Measurements from ENCODE around the gene THAP3.
A peak's percentile ranks its signal among the peaks of the same experiment; 100 is the strongest.
"Not testable (repeated sequence)": the region's sequence is repeated elsewhere in the genome, so short reads cannot be mapped to it uniquely, and the experiment has no call there.

Gene THAP3

GRCh38 chr1:6591644-6592043 is 33.0 kb upstream of the THAP3 start:
- no peak for DNase-seq

GRCh38 chr1:6592441-6592840 is 32.2 kb upstream of the THAP3 start:
- DNase-seq, result no peak

- no peak for DNase-seq
Observed at GRCh38 chr1:6592865-6593593, 31.6 kb upstream of the THAP3 start.

- no peak for DNase-seq
Observed at GRCh38 chr1:6593810-6594209, 30.9 kb upstream of the THAP3 start.

GRCh38 chr1:6594977-6595740 is 29.5 kb upstream of the THAP3 start:
- peak in 1 of 3 experiments; percentile 22 for DNase-seq

GRCh38 chr1:6596351-6596750 is 28.3 kb upstream of the THAP3 start:
- no peak for DNase-seq

- no peak for DNase-seq
Observed at GRCh38 chr1:6596886-6597776, 27.5 kb upstream of the THAP3 start.

GRCh38 chr1:6597777-6598131 is 26.9 kb upstream of the THAP3 start:
- no peak for DNase-seq

- no peak for DNase-seq
Observed at GRCh38 chr1:6599141-6599975, 25.3 kb upstream of the THAP3 start.

GRCh38 chr1:6599991-6600390 is 24.7 kb upstream of the THAP3 start:
- not testable (repeated sequence) for DNase-seq

GRCh38 chr1:6600410-6601048 is 24.1 kb upstream of the THAP3 start:
- peak in 1 of 3 experiments; percentile 36 for DNase-seq

- peak in 2 of 3 experiments; percentile 35 to 57 for DNase-seq
Observed at GRCh38 chr1:6601049-6601922, 23.4 kb upstream of the THAP3 start.

GRCh38 chr1:6601923-6602668 is 22.6 kb upstream of the THAP3 start:
- peak; percentile 49 to 86 (median 85) for DNase-seq

- peak; percentile 64 to 86 (median 85) for DNase-seq
Observed at GRCh38 chr1:6602669-6603237, 21.9 kb upstream of the THAP3 start, which contains the start of gene KLHL21. TSS of gene KLHL21 (minus strand) at chr1:6602869. CDS start at chr1:6602817, 52 bp downstream.

GRCh38 chr1:6603238-6603914 is 21.3 kb upstream of the THAP3 start:
- DNase-seq, result peak in 1 of 3 experiments; percentile 45

GRCh38 chr1:6603915-6604558 is 20.6 kb upstream of the THAP3 start:
- DNase-seq, result no peak

GRCh38 chr1:6612641-6613360 is 11.9 kb upstream of the THAP3 start:
- peak; percentile 58 to 89 (median 88) for DNase-seq
